ENCODE data around the gene LSM8.

The LSM8 gene

DNA sequence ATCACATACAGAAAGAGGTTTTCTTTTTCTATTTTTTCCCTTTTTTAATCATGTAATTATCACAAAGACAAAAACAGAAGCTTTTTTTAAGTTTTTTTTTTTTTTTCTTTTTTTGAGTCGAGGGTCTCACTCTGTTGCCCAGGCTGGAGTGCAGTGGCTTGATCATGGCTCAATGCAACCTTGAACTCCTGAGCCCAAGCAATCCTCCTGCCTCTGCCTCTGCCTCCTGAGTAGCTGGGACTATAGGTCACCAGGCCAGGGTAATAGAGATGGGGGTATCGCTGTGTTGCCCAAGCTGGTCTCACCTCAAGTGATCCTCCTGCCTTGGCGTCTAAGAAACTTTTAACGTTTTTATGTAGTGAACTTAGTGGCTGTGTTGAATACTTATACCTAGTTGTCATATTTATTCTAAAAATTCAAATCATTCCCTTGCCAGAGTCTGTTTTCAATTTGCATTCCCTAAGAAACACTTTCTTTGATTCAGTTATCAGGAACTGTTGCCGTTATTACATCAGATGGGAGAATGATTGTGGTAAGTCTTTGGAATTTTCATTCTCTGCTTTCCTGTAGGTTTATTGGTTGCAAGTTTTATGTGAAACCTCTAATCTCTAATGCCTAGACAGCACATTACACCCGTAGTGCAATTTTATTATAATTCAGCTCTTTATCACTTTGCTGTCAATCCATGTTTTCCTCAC, 1.3 kb downstream of the LSM8 start (continued):
- TF ChIP-seq PRDM4 (tag by site-specific recombination; IDR thresholded peaks at IDR 0.05), result no peak
- no peak for TF ChIP-seq ZNF354C (tag by site-specific recombination; IDR thresholded peaks at IDR 0.05; ENCODE audit: borderline replicate concordance, low read depth)
- no peak for TF ChIP-seq ZNF404 (tag by site-specific recombination; IDR thresholded peaks at IDR 0.05)
- no peak for TF ChIP-seq ZNF266 (tag by site-specific recombination; IDR thresholded peaks at IDR 0.05; ENCODE audit: low read depth)
- TF ChIP-seq ZBTB17 (tag by site-specific recombination; IDR thresholded peaks at IDR 0.05), result peak; percentile 94
- TF ChIP-seq ZNF239 (tag by site-specific recombination; IDR thresholded peaks at IDR 0.05), result no peak
- TF ChIP-seq KLF1 (tag by site-specific recombination; IDR thresholded peaks at IDR 0.05), result no peak
- no peak for TF ChIP-seq YY1 (tag by site-specific recombination; IDR thresholded peaks at IDR 0.05)
- TF ChIP-seq ZBTB48 (tag by site-specific recombination; IDR thresholded peaks at IDR 0.05), result no peak
- no peak for TF ChIP-seq EGR2 (tag by site-specific recombination; IDR thresholded peaks at IDR 0.05; ENCODE audit: low read depth)
- no peak for TF ChIP-seq ZSCAN16 (tag by site-specific recombination; IDR thresholded peaks at IDR 0.05)
- no peak for TF ChIP-seq ZNF157 (tag by site-specific recombination; IDR thresholded peaks at IDR 0.05)
- TF ChIP-seq, protein P1, sequence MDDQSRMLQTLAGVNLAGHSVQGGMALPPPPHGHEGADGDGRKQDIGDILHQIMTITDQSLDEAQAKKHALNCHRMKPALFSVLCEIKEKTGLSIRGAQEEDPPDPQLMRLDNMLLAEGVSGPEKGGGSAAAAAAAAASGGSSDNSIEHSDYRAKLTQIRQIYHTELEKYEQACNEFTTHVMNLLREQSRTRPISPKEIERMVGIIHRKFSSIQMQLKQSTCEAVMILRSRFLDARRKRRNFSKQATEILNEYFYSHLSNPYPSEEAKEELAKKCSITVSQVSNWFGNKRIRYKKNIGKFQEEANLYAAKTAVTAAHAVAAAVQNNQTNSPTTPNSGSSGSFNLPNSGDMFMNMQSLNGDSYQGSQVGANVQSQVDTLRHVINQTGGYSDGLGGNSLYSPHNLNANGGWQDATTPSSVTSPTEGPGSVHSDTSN (CRISPR knock-in tag; IDR thresholded peaks at IDR 0.05), result no peak
- peak; percentile 9 for TF ChIP-seq ZNF335 (tag by site-specific recombination; conservative IDR thresholded peaks at IDR 0.05)
- TF ChIP-seq ZNF670 (tag by site-specific recombination; IDR thresholded peaks at IDR 0.05; ENCODE audit: low read depth), result no peak
- no peak for TF ChIP-seq TSHZ1 (tag by site-specific recombination; IDR thresholded peaks at IDR 0.05; ENCODE audit: borderline replicate concordance)
- no peak for TF ChIP-seq ZNF501 (tag by site-specific recombination; IDR thresholded peaks at IDR 0.05)
- TF ChIP-seq SP3 (tag by site-specific recombination; IDR thresholded peaks at IDR 0.05), result no peak
- TF ChIP-seq SCRT2 (tag by site-specific recombination; IDR thresholded peaks at IDR 0.05), result peak; percentile 54; the same call in 1 of the 2 replicates
- TF ChIP-seq ZNF394 (tag by site-specific recombination; IDR thresholded peaks at IDR 0.05; ENCODE audit: borderline replicate concordance), result no peak
- no peak for TF ChIP-seq ZNF280D (tag by site-specific recombination; IDR thresholded peaks at IDR 0.05)
- no peak for TF ChIP-seq ZNF658 (tag by site-specific recombination; IDR thresholded peaks at IDR 0.05)
- no peak for TF ChIP-seq BCL11B (tag by site-specific recombination; IDR thresholded peaks at IDR 0.05; ENCODE audit: low read depth)
- TF ChIP-seq ZEB2 (tag by site-specific recombination; IDR thresholded peaks at IDR 0.05), result no peak
- no peak for TF ChIP-seq ZSCAN30 (tag by site-specific recombination; IDR thresholded peaks at IDR 0.05)
- TF ChIP-seq HOXC10 (CRISPR knock-in tag; IDR thresholded peaks at IDR 0.05), result no peak
- TF ChIP-seq HOXA7 (CRISPR knock-in tag; IDR thresholded peaks at IDR 0.05; ENCODE audit: borderline replicate concordance), result no peak
- peak; percentile 95 for TF ChIP-seq ZNF121 (tag by site-specific recombination; IDR thresholded peaks at IDR 0.05)
- TF ChIP-seq ZNF629 (tag by site-specific recombination; IDR thresholded peaks at IDR 0.05), result no peak
- TF ChIP-seq, protein P2, sequence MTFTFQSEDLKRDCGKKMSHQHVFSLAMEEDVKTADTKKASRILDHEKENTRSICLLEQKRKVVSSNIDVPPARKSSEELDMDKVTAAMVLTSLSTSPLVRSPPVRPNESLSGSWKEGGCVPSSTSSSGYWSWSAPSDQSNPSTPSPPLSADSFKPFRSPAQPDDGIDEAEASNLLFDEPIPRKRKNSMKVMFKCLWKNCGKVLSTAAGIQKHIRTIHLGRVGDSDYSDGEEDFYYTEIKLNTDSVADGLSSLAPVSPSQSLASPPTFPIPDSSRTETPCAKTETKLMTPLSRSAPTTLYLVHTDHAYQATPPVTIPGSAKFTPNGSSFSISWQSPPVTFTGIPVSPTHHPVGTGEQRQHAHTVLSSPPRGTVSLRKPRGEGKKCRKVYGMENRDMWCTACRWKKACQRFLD (tag by site-specific recombination; IDR thresholded peaks at IDR 0.05), result no peak
- peak; percentile 66 for TF ChIP-seq PRDM1 (tag by site-specific recombination; IDR thresholded peaks at IDR 0.05)
